OCI-LY1 (cell line): ENCODE measurements around the gene PRKG1.

Experiments used
- CTCF ChIP-seq: fragments of 200-600 bp; sonication (generic), shearing (Covaris generic); IDR thresholded peaks from 2 replicates; pipeline ENCODE4 v1.5.1; 2017; ENCODE audit warnings: mild to moderate bottlenecking, antibody characterized with exemption, low read length, moderate library complexity, mixed read lengths
- EZH2 ChIP-seq: fragments of 200-600 bp; sonication (generic), shearing (Covaris generic); IDR thresholded peaks from 2 replicates; pipeline ENCODE4 v1.8.0; 2017; ENCODE audit warnings: borderline replicate concordance, mixed run types, mild to moderate bottlenecking, antibody characterized with exemption, low read length, moderate library complexity, mixed read lengths

- no peak for TF ChIP-seq CTCF
- TF ChIP-seq EZH2 = no peak
These were observed 911.0 kb downstream of the PRKG1 start for GRCh38 chr10:51985336-51985735.
